Measurements from ENCODE around the gene ZDHHC8.

- TF ChIP-seq CTCF (IDR thresholded peaks at IDR 0.05): no peak
- TF ChIP-seq POLR2A (IDR thresholded peaks at IDR 0.05): no peak
Observed at GRCh38 chr22:20152464-20152890, 20.9 kb downstream of the ZDHHC8 start.

Data from breast epithelium (tissue), 3 donors.